ENCODE data around the gene C1QTNF1.

Gene C1QTNF1
- total RNA-seq: 0 to 0.20 reads per million in 2 donors

GRCh38 chr17:79023886-79024771 lies at the start of gene C1QTNF1:
Gene C1QTNF1 (plus strand): TSS chr17:79024169. CDS start chr17:79043969, 19,800 bp downstream.
- peak in 2 of 5 experiments; percentile 18 to 49 for DNase-seq

- peak in 1 of 5 experiments; percentile 34 for DNase-seq
These were observed 49.1 kb upstream of the C1QTNF1 start for GRCh38 chr17:78974635-78975591.

GRCh38 chr17:78976907-78977680 lies 46.9 kb upstream of the C1QTNF1 start:
- DNase-seq: no peak

- no peak for DNase-seq
These were observed 46.4 kb upstream of the C1QTNF1 start for GRCh38 chr17:78977681-78977943.

- no peak for DNase-seq
These were observed 45.7 kb upstream of the C1QTNF1 start for GRCh38 chr17:78977997-78978973.

- DNase-seq: peak in 1 of 5 experiments; percentile 55
These were observed 44.0 kb upstream of the C1QTNF1 start, which contains the start of gene LGALS3BP for GRCh38 chr17:78979780-78980623. Gene LGALS3BP (minus strand): TSS chr17:78979923. CDS start chr17:78977191, 2,732 bp downstream.

- DNase-seq: no peak
These were observed 43.4 kb upstream of the C1QTNF1 start for GRCh38 chr17:78980624-78980972.

GRCh38 chr17:78981010-78981888 lies 42.7 kb upstream of the C1QTNF1 start:
- no peak for DNase-seq

- DNase-seq: no peak
These were observed 38.6 kb upstream of the C1QTNF1 start for GRCh38 chr17:78985395-78985794.

- peak in 1 of 5 experiments; percentile 51 for DNase-seq
These were observed 37.8 kb upstream of the C1QTNF1 start for GRCh38 chr17:78986048-78986648.

- DNase-seq: no peak
These were observed 37.2 kb upstream of the C1QTNF1 start for GRCh38 chr17:78986649-78987328.

- DNase-seq: no peak
These were observed 35.8 kb upstream of the C1QTNF1 start for GRCh38 chr17:78988152-78988551.

GRCh38 chr17:78990349-78991016 lies 33.5 kb upstream of the C1QTNF1 start:
- peak in 1 of 5 experiments; percentile 1 for DNase-seq

GRCh38 chr17:78991017-78991738 lies 32.8 kb upstream of the C1QTNF1 start:
- no peak for DNase-seq

GRCh38 chr17:78991906-78992532 lies 31.9 kb upstream of the C1QTNF1 start:
- DNase-seq: no peak

GRCh38 chr17:78992542-78993212 lies 31.3 kb upstream of the C1QTNF1 start:
- no peak for DNase-seq
